GM12865 (cell line): ENCODE results near the gene ZNF579.

ENCODE experiments used
- DNase-seq: peaks from one replicate; pipeline ENCODE4 v3.0.0; 2010; ENCODE audit warnings: low read depth
- H3K4me3 ChIP-seq: 2 replicates; pipeline ENCODE4 v1.5.1; 2011; ENCODE audit warnings: mild to moderate bottlenecking, low read depth, low read length, control low read depth
- CTCF ChIP-seq: IDR thresholded peaks from 2 replicates; pipeline ENCODE4 v1.5.1; 2011; ENCODE audit warnings: low read length, control low read depth, low read depth, inconsistent platforms; ENCODE audit not compliant: insufficient read depth; ENCODE audit errors: missing control alignments

The ZNF579 gene

GRCh38 chr19:55616395-55616875 is 35.8 kb upstream of the ZNF579 start:
- DNase-seq = no peak
- no peak for TF ChIP-seq CTCF
- H3K4me3 ChIP-seq = no peak overlapping the region

GRCh38 chr19:55615543-55616394 is 35.1 kb upstream of the ZNF579 start:
- no peak for DNase-seq
- TF ChIP-seq CTCF = no peak
- no peak overlapping the region for H3K4me3 ChIP-seq

DNA sequence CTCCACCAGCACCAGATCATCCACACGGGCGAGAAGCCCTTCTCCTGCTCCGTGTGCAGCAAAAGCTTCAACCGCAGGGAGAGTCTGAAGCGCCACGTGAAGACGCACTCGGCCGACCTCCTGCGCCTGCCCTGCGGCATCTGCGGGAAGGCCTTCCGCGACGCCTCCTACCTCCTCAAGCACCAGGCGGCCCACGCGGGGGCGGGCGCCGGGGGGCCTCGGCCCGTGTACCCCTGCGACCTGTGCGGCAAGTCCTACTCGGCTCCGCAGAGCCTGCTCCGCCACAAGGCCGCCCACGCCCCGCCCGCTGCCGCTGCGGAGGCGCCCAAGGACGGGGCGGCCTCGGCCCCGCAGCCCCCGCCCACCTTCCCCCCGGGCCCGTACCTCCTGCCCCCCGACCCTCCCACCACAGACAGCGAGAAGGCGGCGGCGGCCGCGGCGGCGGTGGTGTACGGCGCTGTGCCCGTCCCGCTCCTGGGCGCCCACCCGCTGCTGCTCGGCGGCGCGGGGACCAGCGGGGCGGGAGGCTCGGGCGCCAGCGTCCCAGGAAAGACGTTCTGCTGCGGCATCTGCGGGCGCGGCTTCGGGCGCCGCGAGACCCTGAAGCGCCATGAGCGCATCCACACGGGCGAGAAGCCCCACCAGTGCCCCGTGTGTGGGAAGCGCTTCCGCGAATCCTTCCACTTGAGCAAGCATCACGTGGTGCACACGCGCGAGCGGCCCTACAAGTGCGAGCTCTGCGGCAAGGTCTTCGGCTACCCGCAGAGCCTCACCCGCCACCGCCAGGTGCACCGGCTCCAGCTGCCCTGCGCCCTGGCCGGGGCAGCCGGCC is 34.3 kb upstream of the ZNF579 start:
- no peak for TF ChIP-seq CTCF
- H3K4me3 ChIP-seq = no peak overlapping the region
- DNase-seq = no peak

- no peak overlapping the region for H3K4me3 ChIP-seq
- no peak for TF ChIP-seq CTCF
- DNase-seq = no peak
Measured at GRCh38 chr19:55613930-55614710, 33.5 kb upstream of the ZNF579 start.

DNA sequence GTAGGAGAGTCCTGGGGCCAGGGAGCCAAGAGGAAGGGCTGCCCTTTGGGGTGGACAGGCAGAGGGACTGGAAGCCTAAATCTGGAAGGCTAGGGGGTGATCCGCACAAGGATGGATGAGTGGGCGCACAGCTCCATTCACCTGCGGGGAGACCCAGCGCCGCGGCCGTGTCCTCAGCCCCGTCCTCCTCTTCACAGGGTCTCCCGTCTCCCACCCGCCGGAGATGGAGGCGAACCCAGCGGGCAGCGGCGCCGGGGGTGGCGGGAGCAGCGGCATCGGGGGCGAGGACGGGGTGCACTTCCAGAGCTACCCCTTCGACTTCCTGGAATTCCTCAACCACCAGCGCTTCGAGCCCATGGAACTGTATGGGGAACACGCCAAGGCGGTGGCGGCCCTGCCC is 32.7 kb upstream of the ZNF579 start:
- DNase-seq = no peak
- TF ChIP-seq CTCF = no peak
- no peak overlapping the region for H3K4me3 ChIP-seq

- no peak for DNase-seq
- no peak overlapping the region for H3K4me3 ChIP-seq
- no peak for TF ChIP-seq CTCF
Measured at GRCh38 chr19:55611983-55612645, 31.5 kb upstream of the ZNF579 start.
